Omental fat pad (tissue), 4 donors: ENCODE measurements around the gene ZNF2. TPM values are rescaled to one million over a fixed set of nuclear protein-coding genes. Genes with fewer than 3 reads are reported as not detected.

Source experiments
- ATAC-seq: fragments of 150-250 bp; one replicate; pipeline ENCODE4 v1.9.1; 2016; ENCODE audit warnings: mild to moderate bottlenecking, moderate library complexity; ENCODE audit not compliant: low FRiP score
- DNase-seq: peaks from one replicate; pipeline ENCODE4 v3.0.0-alpha.2; 2019; ENCODE audit warnings: low spot score
- total RNA-seq, 4 donors: library from RNA; depleted of rRNA; stranded (reverse); fragments of >200 nt; gene quantifications; one replicate each; pipeline ENCODE4 v1.1.0, GENCODE V29; 2016
- TF ChIP-seq, protein P1 (sequence below), 3 donors: fragments of 450-650 bp; IDR thresholded peaks; one replicate each; pipeline ENCODE4 v1.5.1; 2016 to 2017; ENCODE audit warnings: antibody characterized with exemption in 3 of 3, mild to moderate bottlenecking in 3 of 3, moderate library complexity in 2 of 3

The ZNF2 gene
- total RNA-seq, 4 donors from 2014 or later, result 2.1 to 7.4 (median 2.7) TPM

DNA sequence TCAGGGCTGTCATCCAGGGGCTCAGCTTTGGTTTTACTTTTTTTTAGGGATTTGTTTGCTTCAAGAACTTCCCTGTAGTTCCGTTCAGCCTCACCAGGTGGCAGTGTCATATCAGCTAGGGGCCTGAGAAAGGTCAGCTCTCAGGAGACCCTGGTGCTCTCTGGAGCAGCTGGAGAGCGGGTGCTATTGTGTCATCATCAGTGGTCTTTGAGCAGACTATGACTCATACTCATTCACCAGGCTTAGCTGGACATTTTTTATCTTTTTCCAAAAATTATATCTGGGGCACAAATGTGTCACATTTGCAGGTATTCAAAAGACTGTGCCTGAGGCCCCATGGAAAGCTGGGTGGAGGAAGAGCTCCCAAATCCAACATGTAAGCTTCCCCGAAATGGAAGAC lies 66.1 kb downstream of the ZNF2 start:
- ATAC-seq (no peak), DNase-seq (no peak)
- TF ChIP-seq, protein P1, sequence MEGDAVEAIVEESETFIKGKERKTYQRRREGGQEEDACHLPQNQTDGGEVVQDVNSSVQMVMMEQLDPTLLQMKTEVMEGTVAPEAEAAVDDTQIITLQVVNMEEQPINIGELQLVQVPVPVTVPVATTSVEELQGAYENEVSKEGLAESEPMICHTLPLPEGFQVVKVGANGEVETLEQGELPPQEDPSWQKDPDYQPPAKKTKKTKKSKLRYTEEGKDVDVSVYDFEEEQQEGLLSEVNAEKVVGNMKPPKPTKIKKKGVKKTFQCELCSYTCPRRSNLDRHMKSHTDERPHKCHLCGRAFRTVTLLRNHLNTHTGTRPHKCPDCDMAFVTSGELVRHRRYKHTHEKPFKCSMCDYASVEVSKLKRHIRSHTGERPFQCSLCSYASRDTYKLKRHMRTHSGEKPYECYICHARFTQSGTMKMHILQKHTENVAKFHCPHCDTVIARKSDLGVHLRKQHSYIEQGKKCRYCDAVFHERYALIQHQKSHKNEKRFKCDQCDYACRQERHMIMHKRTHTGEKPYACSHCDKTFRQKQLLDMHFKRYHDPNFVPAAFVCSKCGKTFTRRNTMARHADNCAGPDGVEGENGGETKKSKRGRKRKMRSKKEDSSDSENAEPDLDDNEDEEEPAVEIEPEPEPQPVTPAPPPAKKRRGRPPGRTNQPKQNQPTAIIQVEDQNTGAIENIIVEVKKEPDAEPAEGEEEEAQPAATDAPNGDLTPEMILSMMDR (IDR thresholded peaks at IDR 0.05), result no peak

DNA sequence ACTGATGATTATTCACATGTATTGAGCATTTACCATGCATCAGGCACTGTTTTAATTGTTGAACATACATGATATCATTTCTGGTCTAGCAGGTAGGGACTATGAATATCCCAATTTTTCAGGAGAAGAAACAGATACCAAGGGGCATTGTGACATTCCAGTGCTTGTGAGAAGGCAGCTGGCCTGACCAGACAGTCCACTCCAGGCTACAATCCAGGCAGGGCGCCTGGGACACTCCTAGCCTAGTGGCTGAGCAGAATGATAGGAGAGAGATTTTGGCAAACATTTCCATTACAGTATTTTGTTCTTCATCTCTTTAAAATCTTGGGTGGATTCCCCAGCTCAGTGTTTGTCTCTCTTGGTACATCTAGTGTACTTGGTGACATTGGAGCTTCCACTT lies 66.6 kb downstream of the ZNF2 start:
- DNase-seq (no peak), ATAC-seq (no peak)
- TF ChIP-seq, protein P1 (IDR thresholded peaks at IDR 0.05), result no peak

Other genes starting within 250 kb of the ZNF2 start
- 1 to 10 TPM in 1 of 4 donors, under 1 TPM in 1, not detected in 2; 0.93 to 4.7 TPM for gene MAL, start 140.1 kb upstream of the ZNF2 start, total RNA-seq
- 10 to 100 TPM; 39.4 to 60.6 (median 47.5) TPM for gene MRPS5, start 44.0 kb upstream of the ZNF2 start, total RNA-seq
- 10 to 100 TPM; 11.0 to 28.2 (median 11.4) TPM for gene ZNF514, start 6.0 kb upstream of the ZNF2 start, total RNA-seq
- 1 to 10 TPM; 2.9 to 7.9 (median 3.8) TPM for gene ZNF892, start 41.7 kb downstream of the ZNF2 start, total RNA-seq
- 1 to 10 TPM in 2 of 4 donors, under 1 TPM in 2; 0.60 to 1.4 (median 1.1) TPM for gene PROM2, start 108.6 kb downstream of the ZNF2 start, total RNA-seq
- 10 to 100 TPM in 1 of 4 donors, 1 to 10 TPM in 3; 5.5 to 37.4 (median 7.1) TPM for gene KCNIP3, start 131.5 kb downstream of the ZNF2 start, total RNA-seq
- 10 to 100 TPM; 17.7 to 28.8 (median 26.0) TPM for gene FAHD2A, start 236.9 kb downstream of the ZNF2 start, total RNA-seq